G401.6 (cell line): ENCODE measurements around the gene UBA5.

Experiments
- FAIRE-seq: peaks from 2 replicates; lab custom pipeline; 2012; peaks lifted over from hg19 to GRCh38; lab: Jason Lieb, UNC

UBA5 gene

GRCh38 chr3:132721479-132722164, 61.5 kb downstream of the UBA5 start:
- FAIRE-seq, result no peak

- no peak for FAIRE-seq
Observed at GRCh38 chr3:132722165-132723023, 62.3 kb downstream of the UBA5 start, which contains the start of gene NPHP3. TSS of gene NPHP3 (minus strand) at chr3:132722409. CDS start at chr3:132722355, 54 bp downstream.

GRCh38 chr3:132723024-132723950, 63.2 kb downstream of the UBA5 start:
- no peak for FAIRE-seq

- peak; percentile 81 for FAIRE-seq
Observed at GRCh38 chr3:132726341-132726823, 66.3 kb downstream of the UBA5 start.
